Measurements from ENCODE around the gene RBM23. TPM values are rescaled to one million over a fixed set of nuclear protein-coding genes. Genes with fewer than 3 reads are reported as not detected.

RBM23 gene
- total and polyA plus RNA-seq, 2 of the 8 experiments (the other 6 are each of a cell fraction or from before 2014, with no cell fraction given), result 41.2 to 43.3 TPM

DNA sequence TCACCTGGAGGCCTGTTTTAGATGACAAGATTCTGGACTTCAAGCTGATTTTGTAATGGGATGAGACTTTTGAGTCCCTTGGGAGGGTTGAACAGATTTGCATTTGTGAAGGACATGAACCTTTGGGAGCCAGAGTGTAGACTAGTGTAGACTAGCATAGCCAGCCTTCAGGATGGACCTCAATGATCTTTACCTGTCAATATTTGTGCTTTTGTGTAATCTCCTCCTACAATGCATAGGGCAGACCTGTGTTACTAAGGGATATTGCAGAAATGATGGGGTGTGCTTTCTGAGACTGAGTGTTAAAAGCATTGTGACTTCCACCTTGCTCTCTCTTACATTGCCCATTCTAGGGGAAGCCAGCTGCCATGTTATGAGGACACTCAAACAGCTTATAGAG, 57.3 kb downstream of the RBM23 start:
- Histone ChIP-seq H3K9me3 (ENCODE audit: insufficient read depth in 2 of 2, low read depth in 1 of 2, low read length in 1 of 2) (no peaks in the 10 kb centered on the region; a peak in 1 of 4 replicates), H2BK120ac (replicated peaks; ENCODE audit: low read depth, low read length) (no peak overlapping the region), H3K79me1 (ENCODE audit: low read depth, low read length) (no peaks in the 10 kb centered on the region), H3K79me2 (ENCODE audit: control insufficient read depth in 1 of 2, insufficient read depth in 2 of 2, low read length in 2 of 2) (no peaks in the 10 kb centered on the region), H4K8ac (ENCODE audit: extremely low read depth, insufficient read depth, low read length) (no peak overlapping the region), H3K9ac (replicated peaks in 1 of 4; ENCODE audit: extremely low read depth in 1 of 4, low read depth in 3 of 4, low read length in 3 of 4) (no peak overlapping the region), H3K14ac (ENCODE audit: insufficient read length) (no peak overlapping the region), H3K18ac (ENCODE audit: extremely low read depth, low read length) (no peak overlapping the region), H2BK15ac (ENCODE audit: low read length) (no peak overlapping the region), H3K4me1 (replicated peaks in 1 of 4; ENCODE audit: control insufficient read depth in 3 of 4, insufficient read depth in 4 of 4, low read length in 3 of 4) (peaks cover 0 to 6% (median 0%) of the 10 kb centered on the region in 4 experiments; a peak in 1 of 7 replicates), H3K4me2 (ENCODE audit: insufficient read depth in 1 of 2, low read depth in 2 of 2, low read length in 2 of 2) (no peak overlapping the region), H2BK20ac (ENCODE audit: low read length) (no peak overlapping the region), H3K27ac (ENCODE audit: low read depth, low read length) (no peak overlapping the region), H3K23ac (ENCODE audit: insufficient read length) (no peak overlapping the region), H4K20me1 (replicated peaks in 1 of 2; ENCODE audit: control insufficient read depth in 1 of 2, insufficient read depth in 2 of 2, low read length in 2 of 2) (no peaks in the 10 kb centered on the region), H3K4ac (replicated peaks; ENCODE audit: insufficient read length, low read depth, low read length) (no peak overlapping the region), H4K91ac (replicated peaks; ENCODE audit: insufficient read length, low read length) (no peak overlapping the region), H2AFZ (ENCODE audit: low read length) (no peak overlapping the region), H3K36me3 (ENCODE audit: control insufficient read depth in 2 of 4, insufficient read depth in 4 of 4, low read length in 3 of 4) (no peaks in the 10 kb centered on the region), H3K27me3 (replicated peaks in 1 of 4; ENCODE audit: control insufficient read depth in 3 of 4, extremely low read depth in 1 of 4, insufficient read depth in 3 of 4, low read length in 3 of 4) (no peaks in the 10 kb centered on the region), H3K4me3 (ENCODE audit: extremely low read depth in 1 of 4, insufficient read depth in 2 of 4, low read depth in 3 of 4, low read length in 4 of 4) (no peak overlapping the region), H4K5ac (ENCODE audit: insufficient read length, low read depth, low read length) (no peak overlapping the region), H2AK5ac (ENCODE audit: low read depth, low read length) (no peak overlapping the region), H3K56ac (replicated peaks; ENCODE audit: insufficient read length, low read depth, low read length) (no peak overlapping the region), H2BK5ac (ENCODE audit: low read depth, low read length) (no peak overlapping the region), H3K23me2 (ENCODE audit: low read depth, low read length) (no peaks in the 10 kb centered on the region), H2BK12ac (ENCODE audit: low read depth, low read length) (no peak overlapping the region)
- DNase-seq (ENCODE audit: low read depth in 1 of 2, low spot score in 2 of 2) (no peak), FAIRE-seq (no peak)
- ChIA-PET POLR2A (ENCODE audit: partially characterized antibody) (interaction anchor here (0.8 to 1.9 kb wide), 3 partner anchors 39 to 95 kb away, joined by 3 to 4 read pairs (median 3); partner anchors contain the start of gene OXA1L), CTCF (ENCODE audit: partially characterized antibody) (interaction anchor here (0.8 to 56.0 kb wide), 8 partner anchors 9 to 305 kb away, joined by 3 to 1562 read pairs (median 5); partner anchors contain the start of genes LRP10, MMP14, MRPL52 and SLC7A7)
- TF ChIP-seq ASH2L (IDR thresholded peaks at IDR 0.05; ENCODE audit: low read length) (no peak), TAF1 (IDR thresholded peaks at IDR 0.05; ENCODE audit: low read depth, low read length) (no peak), SUZ12 (IDR thresholded peaks at IDR 0.05; ENCODE audit: low read length) (no peak), CHD1 (IDR thresholded peaks at IDR 0.05; ENCODE audit: low read depth, low read length) (no peak), NANOG (IDR thresholded peaks at IDR 0.05; ENCODE audit: insufficient read depth, low read depth, low read length, poor library complexity, severe bottlenecking) (no peak), RBBP5 (IDR thresholded peaks at IDR 0.05; ENCODE audit: borderline replicate concordance, low read depth, low read length) (no peak), CBX8 (IDR thresholded peaks at IDR 0.05; ENCODE audit: borderline replicate concordance, low read depth, low read length) (no peak), RXRA (IDR thresholded peaks at IDR 0.05; ENCODE audit: insufficient read depth, low read depth, low read length) (no peak), GTF2F1 (IDR thresholded peaks at IDR 0.05; ENCODE audit: borderline replicate concordance, low read depth, low read length) (no peak), YY1 (IDR thresholded peaks at IDR 0.05; ENCODE audit: low read depth, low read length) (no peak)
